Measurements from ENCODE around the gene SLCO1B1.

The SLCO1B1 gene

GRCh38 chr12:21221778-21222177 is 90.8 kb downstream of the SLCO1B1 start:
- no peak for DNase-seq

GRCh38 chr12:21223930-21224329 is 92.9 kb downstream of the SLCO1B1 start:
- DNase-seq, result no peak

- DNase-seq, result no peak
Observed at GRCh38 chr12:21234395-21234794, 103.4 kb downstream of the SLCO1B1 start.

GRCh38 chr12:21239866-21240265 is 108.9 kb downstream of the SLCO1B1 start:
- no peak for DNase-seq

GRCh38 chr12:21248679-21249078 is 117.7 kb downstream of the SLCO1B1 start:
- peak; percentile 11 for DNase-seq

- no peak for DNase-seq
Observed at GRCh38 chr12:21252070-21252469, 121.1 kb downstream of the SLCO1B1 start.

- DNase-seq, result no peak
Observed at GRCh38 chr12:21257172-21257571, 126.2 kb downstream of the SLCO1B1 start.

GRCh38 chr12:21264232-21264631 is 133.2 kb downstream of the SLCO1B1 start:
- DNase-seq, result no peak

GRCh38 chr12:21265932-21266331 is 134.9 kb downstream of the SLCO1B1 start:
- DNase-seq, result no peak

GRCh38 chr12:21276826-21277225 is 145.8 kb downstream of the SLCO1B1 start:
- no peak for DNase-seq
